DOHH2 (cell line): Measurements from ENCODE around the gene DEFB131B.

Source experiments
- CTCF ChIP-seq: fragments of 200-600 bp; sonication (generic); IDR thresholded peaks from one replicate; pipeline ENCODE4 v1.5.1; 2014; ENCODE audit warnings: antibody characterized with exemption, mild to moderate bottlenecking, low read depth, low read length; ENCODE audit not compliant: poor library complexity, severe bottlenecking
- EZH2phosphoT487 ChIP-seq: fragments of 200-600 bp; sonication (generic); IDR thresholded peaks from 2 replicates; pipeline ENCODE4 v1.6.1; 2017; ENCODE audit warnings: borderline replicate concordance, mild to moderate bottlenecking, antibody characterized with exemption, low read length, moderate library complexity, mixed read lengths

- TF ChIP-seq CTCF (no peak), EZH2phosphoT487 (no peak)
Observed at GRCh38 chr11:71927820-71928736, 49.8 kb downstream of the DEFB131B start, which contains the start of gene XNDC1N.
